Stimulated activated CD8-positive, alpha-beta memory T cell treated with anti-CD3 and anti-CD28 coated beads, Interleukin-15, amount 100 ng/mL, for 48 hours (primary cell): ENCODE data around the gene MKRN1.
A peak's percentile ranks its signal among the peaks of the same experiment; 100 is the strongest.
"Not testable (repeated sequence)": the region's sequence is repeated elsewhere in the genome, so short reads cannot be mapped to it uniquely, and the experiment has no call there.

ENCODE experiments used
- DNase-seq, 2 donors: peaks; one replicate each; pipeline ENCODE4 v3.0.0-alpha.2; 2020; ENCODE audit warnings: low read depth in 2 of 2

MKRN1 gene

GRCh38 chr7:140479062-140479738 is at the start of gene MKRN1:
MKRN1 (minus strand) TSS chr7:140479505; CDS start chr7:140479344, 161 bp downstream.
- peak; percentile 87 to 94 for DNase-seq

GRCh38 chr7:140526787-140527664 is 47.7 kb upstream of the MKRN1 start:
- DNase-seq = no peak

- DNase-seq = no peak
These were observed 46.9 kb upstream of the MKRN1 start for GRCh38 chr7:140526214-140526613.

- peak; percentile 21 to 22 for DNase-seq
These were observed 46.4 kb upstream of the MKRN1 start for GRCh38 chr7:140525743-140526142.

GRCh38 chr7:140521421-140521820 is 42.1 kb upstream of the MKRN1 start:
- DNase-seq = no peak

GRCh38 chr7:140519007-140519399 is 39.7 kb upstream of the MKRN1 start:
- no peak for DNase-seq

GRCh38 chr7:140518370-140519006 is 39.2 kb upstream of the MKRN1 start:
- DNase-seq = no peak

GRCh38 chr7:140517546-140518369 is 38.5 kb upstream of the MKRN1 start:
- DNase-seq = peak; percentile 42 to 45

GRCh38 chr7:140512317-140513000 is 33.2 kb upstream of the MKRN1 start:
- no peak for DNase-seq

GRCh38 chr7:140509789-140510188 is 30.5 kb upstream of the MKRN1 start:
- no peak for DNase-seq

GRCh38 chr7:140507556-140507955 is 28.3 kb upstream of the MKRN1 start:
- DNase-seq = not testable (repeated sequence)

- no peak for DNase-seq
These were observed 27.6 kb upstream of the MKRN1 start for GRCh38 chr7:140506788-140507464.

GRCh38 chr7:140501966-140502365 is 22.7 kb upstream of the MKRN1 start:
- DNase-seq = no peak

- DNase-seq = not testable (repeated sequence)
These were observed 18.5 kb upstream of the MKRN1 start for GRCh38 chr7:140497807-140498206.

GRCh38 chr7:140497241-140497769 is 18.0 kb upstream of the MKRN1 start:
- DNase-seq = no peak

GRCh38 chr7:140495514-140496097 is 16.3 kb upstream of the MKRN1 start:
- no peak for DNase-seq

- DNase-seq = no peak
These were observed 15.6 kb upstream of the MKRN1 start for GRCh38 chr7:140494867-140495266.

GRCh38 chr7:140489026-140489359 is 9.7 kb upstream of the MKRN1 start:
- no peak for DNase-seq

- no peak for DNase-seq
These were observed 6.4 kb upstream of the MKRN1 start for GRCh38 chr7:140485500-140486265.
